MG63 (cell line): ENCODE data around the gene LARP7. TPM values are rescaled to one million over a fixed set of nuclear protein-coding genes. Genes with fewer than 3 reads are reported as not detected.
A peak's percentile ranks its signal among the peaks of the same experiment; 100 is the strongest.
"Not testable (repeated sequence)": the region's sequence is repeated elsewhere in the genome, so short reads cannot be mapped to it uniquely, and the experiment has no call there.

Experiments
- DNase-seq: peaks from one replicate; pipeline ENCODE4 v3.0.0-alpha.2; 2020
- H3K27me3 ChIP-seq: fragments of 250-450 bp; sonication (Bioruptor Pico); 2 replicates; pipeline ENCODE4 v1.5.1; 2020; ENCODE audit warnings: mild to moderate bottlenecking, moderate library complexity
- H3K36me3 ChIP-seq: fragments of 250-450 bp; sonication (Bioruptor Pico); 2 replicates; pipeline ENCODE4 v1.5.1; 2020; ENCODE audit warnings: mild to moderate bottlenecking, moderate library complexity
- H3K4me3 ChIP-seq: fragments of 250-450 bp; sonication (Bioruptor Pico); 2 replicates; pipeline ENCODE4 v1.5.1; 2020; ENCODE audit warnings: mild to moderate bottlenecking, moderate library complexity
- H3K9me3 ChIP-seq: fragments of 250-450 bp; sonication (Bioruptor Pico); 2 replicates; pipeline ENCODE4 v1.5.1; 2020; ENCODE audit warnings: mild to moderate bottlenecking, moderate library complexity
- total RNA-seq: library from RNA; depleted of rRNA; stranded (reverse); fragments of >200 nt; shearing (Covaris generic); gene quantifications from 2 replicates; pipeline ENCODE4 v1.2.3, GENCODE V29; 2014; ENCODE audit warnings: low replicate concordance; rRNA removed

LARP7 gene
- total RNA-seq, 1 experiment from 2014 or later = 25.7 TPM

DNA sequence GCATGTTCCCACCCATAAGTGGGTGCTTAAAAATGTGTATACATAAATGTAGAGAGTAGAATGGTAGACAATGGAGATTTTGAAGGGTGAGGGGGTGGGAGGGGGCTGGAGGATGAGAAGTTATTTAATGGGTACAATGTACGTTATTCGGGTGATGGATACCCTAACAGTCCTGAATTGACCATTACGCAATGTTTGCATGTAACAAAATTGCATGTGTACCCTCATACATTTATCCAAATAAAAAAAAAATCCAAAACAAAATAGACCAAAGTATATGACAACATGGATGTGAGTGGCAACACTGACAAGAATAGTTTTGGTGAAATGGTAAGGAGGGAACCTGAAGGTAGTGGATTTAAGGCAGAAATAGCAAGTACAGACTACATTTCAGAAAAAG is 63.7 kb downstream of the LARP7 start:
- Histone ChIP-seq H3K9me3 (no peaks in the 10 kb centered on the region), H3K4me3 (no peak overlapping the region), H3K36me3 (no peaks in the 10 kb centered on the region), H3K27me3 (peaks cover 6% of the 10 kb centered on the region; the same call in 1 of the 2 replicates)
- DNase-seq = no peak

DNA sequence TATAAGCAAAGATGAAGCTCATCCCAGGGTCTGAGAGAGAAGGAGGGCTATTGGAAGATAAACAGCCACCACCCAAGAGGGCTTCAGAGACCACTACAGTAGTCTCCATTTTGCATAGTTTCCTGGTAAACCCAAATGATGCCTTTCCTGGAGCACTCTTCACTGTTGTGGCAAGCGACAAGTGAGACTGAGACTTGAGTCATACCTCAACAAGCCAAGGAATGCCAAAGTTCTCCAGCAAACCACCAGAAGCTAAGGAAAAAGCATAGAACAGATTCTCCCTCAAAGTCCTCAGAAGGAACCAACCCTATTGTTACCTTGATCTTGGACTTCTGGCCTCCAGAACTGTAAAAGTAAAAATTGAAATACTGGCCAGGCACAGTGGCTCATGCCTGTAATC is 65.9 kb downstream of the LARP7 start:
- H3K9me3 ChIP-seq = no peaks in the 10 kb centered on the region
- no peak overlapping the region for H3K4me3 ChIP-seq
- DNase-seq = no peak
- H3K27me3 ChIP-seq = peaks cover 17% of the 10 kb centered on the region
- no peaks in the 10 kb centered on the region for H3K36me3 ChIP-seq

DNA sequence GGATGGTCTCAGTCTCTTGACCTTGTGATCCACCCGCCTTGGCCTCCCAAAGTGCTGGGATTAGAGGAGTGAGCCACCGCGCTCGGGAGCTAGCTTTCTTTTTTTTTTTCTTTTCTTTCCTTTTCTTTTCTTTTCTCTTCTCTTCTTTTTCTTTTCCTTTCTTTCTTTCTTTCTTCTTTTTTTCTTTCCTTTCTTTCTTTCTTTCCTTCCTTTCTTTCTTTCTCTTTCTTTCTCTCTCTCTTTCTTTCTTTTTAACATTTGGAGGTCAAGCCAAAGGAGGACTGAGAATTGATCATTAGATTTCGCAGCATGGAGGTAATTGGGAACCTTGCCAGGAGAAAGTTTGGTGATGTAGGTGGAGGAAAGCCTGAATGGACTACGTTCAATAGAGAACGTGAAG is 67.4 kb downstream of the LARP7 start:
- no peak for DNase-seq
- Histone ChIP-seq H3K9me3 (no peaks in the 10 kb centered on the region), H3K4me3 (no peak overlapping the region), H3K36me3 (no peaks in the 10 kb centered on the region), H3K27me3 (peaks cover 17% of the 10 kb centered on the region)

DNA sequence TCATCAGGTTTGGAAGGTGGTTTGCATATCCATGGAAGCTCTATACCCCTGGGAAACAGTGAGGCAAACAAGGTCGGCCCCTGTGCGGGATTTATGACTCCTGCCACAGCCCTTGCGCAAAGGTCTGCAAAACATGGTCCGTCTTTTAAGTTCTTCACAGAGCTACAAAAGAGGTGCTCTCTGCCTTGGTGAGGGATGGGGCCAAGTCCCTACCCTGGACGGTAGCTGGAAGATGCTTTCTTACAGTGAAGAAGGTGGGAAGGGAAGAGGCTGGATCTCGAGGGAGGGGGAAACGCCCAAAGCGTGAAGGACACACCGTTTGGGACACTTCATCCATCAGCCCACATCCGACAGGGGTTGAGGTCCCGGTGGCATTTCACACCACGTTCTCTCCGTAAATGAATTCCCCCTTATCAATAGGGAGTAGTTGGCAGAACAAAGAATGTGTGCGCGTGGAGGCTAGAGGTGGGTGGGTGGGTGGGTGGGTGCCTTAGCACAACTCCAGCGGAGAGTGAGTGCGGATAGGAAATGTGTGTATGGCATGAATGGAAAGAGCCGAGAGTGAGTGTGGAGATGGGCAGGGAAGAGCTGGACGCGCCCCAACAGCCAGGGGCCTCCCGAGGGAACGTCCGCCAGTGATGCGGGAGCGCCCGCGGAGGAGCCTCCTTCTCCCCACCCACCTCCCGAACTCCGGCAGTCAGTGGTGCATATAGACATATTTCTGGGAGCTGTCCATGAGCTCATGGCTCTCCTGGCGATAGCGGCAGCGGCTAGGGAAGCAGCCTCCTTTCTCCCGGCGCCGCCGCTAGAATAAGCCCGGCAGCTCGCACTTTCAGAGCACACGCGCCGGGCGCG is 68.3 kb downstream of the LARP7 start:
- Histone ChIP-seq H3K27me3 (peaks cover 17% of the 10 kb centered on the region), H3K36me3 (no peaks in the 10 kb centered on the region), H3K4me3 (0 out of 2 replicates have a peak overlapping the region, but pooled peaks have one; percentile 17), H3K9me3 (no peaks in the 10 kb centered on the region)
- DNase-seq = peak; percentile 58

DNA sequence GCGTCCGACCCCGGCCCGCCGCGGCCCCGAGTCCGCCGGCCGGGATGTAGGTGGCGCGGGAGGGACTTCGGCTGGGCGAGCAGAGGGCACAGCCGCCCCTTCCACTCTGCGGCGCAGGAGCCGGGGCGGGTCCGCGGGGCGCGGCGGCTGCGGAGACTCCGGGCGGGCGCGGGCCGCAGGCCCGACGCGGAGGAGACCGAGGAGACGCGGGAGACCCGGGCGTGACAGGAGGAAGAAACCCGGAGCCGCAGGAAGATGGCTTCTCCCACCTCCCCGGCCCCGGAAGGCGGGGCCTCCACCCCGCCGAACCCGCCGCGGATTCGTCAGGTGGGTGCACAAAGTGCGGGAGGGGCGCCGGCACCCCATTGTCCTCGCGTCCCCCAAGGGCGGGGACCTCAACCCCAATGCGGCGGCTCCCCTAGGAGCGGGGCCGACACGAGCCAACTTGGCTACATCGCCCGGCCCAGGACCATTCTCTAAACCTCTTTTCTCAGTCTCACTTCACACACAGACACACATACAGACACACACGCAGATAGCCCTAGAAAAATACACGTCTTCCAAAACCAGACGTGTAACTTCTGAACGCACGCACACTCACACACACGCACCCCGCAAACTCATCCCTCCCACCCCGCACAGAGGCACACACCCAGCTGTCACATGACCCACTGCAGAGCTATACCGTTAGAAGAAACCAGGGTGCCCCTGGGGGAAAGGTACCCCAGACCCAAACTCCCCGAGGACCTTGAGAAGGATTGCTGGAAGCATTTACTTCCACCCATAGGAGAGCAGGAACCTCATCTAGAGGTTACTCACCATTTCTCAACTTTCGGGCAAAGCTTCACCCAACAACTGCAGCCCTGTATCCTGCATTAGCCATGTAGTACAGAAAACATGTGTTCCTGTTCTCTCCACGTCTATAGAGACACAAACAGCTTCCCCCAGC is 69.2 kb downstream of the LARP7 start:
- H3K36me3 ChIP-seq, DNase-seq, H3K9me3 ChIP-seq: not testable (repeated sequence)
- Histone ChIP-seq H3K4me3 (peak overlapping the region; percentile 34), H3K27me3 (peaks cover 17% of the 10 kb centered on the region)

DNA sequence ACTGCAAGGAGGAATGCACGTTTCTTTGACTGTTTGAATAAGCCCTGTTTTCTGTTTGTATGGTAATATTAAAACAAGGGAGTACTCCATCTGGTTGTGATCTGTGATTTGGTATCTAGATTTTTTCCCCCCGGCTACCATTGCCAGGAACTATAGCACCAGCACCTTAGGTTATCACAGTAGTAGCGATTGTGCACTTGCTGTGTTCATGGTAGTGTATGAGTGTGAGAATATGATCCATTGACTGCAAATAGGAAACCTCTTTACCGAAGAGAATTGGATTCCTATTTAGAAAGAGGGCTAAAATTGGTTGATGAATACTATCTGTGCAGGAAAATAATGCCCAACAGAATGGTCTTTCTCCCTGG is 69.9 kb downstream of the LARP7 start:
- H3K4me3 ChIP-seq = no peak overlapping the region
- no peaks in the 10 kb centered on the region for H3K36me3 ChIP-seq
- H3K9me3 ChIP-seq = no peaks in the 10 kb centered on the region
- no peak for DNase-seq
- H3K27me3 ChIP-seq = peaks cover 17% of the 10 kb centered on the region

Other genes with a start within 250 kb of the LARP7 start
- not detected in 2 replicates for gene NEUROG2, start 121.0 kb upstream of the LARP7 start, total RNA-seq
- gene ZGRF1, start 234 bp upstream of the LARP7 start, total RNA-seq = 2.5 and 3.3 TPM in 2 replicates